ENCODE data around the gene ZSCAN10.
"Not testable (repeated sequence)": the region's sequence is repeated elsewhere in the genome, so short reads cannot be mapped to it uniquely, and the experiment has no call there.

The ZSCAN10 gene

GRCh38 chr16:3059041-3059722, 39.9 kb downstream of the ZSCAN10 start:
- DNase-seq = peak; percentile 76

GRCh38 chr16:3058139-3059030, 40.7 kb downstream of the ZSCAN10 start:
- DNase-seq = no peak

- DNase-seq = no peak
Observed at GRCh38 chr16:3057181-3058138, 41.6 kb downstream of the ZSCAN10 start.

- no peak for DNase-seq
Observed at GRCh38 chr16:3056336-3057180, 42.5 kb downstream of the ZSCAN10 start.

GRCh38 chr16:3055734-3056115, 43.4 kb downstream of the ZSCAN10 start:
- not testable (repeated sequence) for DNase-seq

- DNase-seq = no peak
Observed at GRCh38 chr16:3054965-3055733, 43.9 kb downstream of the ZSCAN10 start.

- not testable (repeated sequence) for DNase-seq
Observed at GRCh38 chr16:3053330-3053710, 45.8 kb downstream of the ZSCAN10 start.

- not testable (repeated sequence) for DNase-seq
Observed at GRCh38 chr16:3052571-3053329, 46.3 kb downstream of the ZSCAN10 start.

- no peak for DNase-seq
Observed at GRCh38 chr16:3051494-3051893, 47.6 kb downstream of the ZSCAN10 start.

GRCh38 chr16:3051009-3051408, 48.1 kb downstream of the ZSCAN10 start:
- DNase-seq = no peak

- DNase-seq = no peak
Observed at GRCh38 chr16:3050487-3050886, 48.6 kb downstream of the ZSCAN10 start.

- DNase-seq = no peak
Observed at GRCh38 chr16:3049921-3050481, 49.1 kb downstream of the ZSCAN10 start.

- DNase-seq = no peak
Observed at GRCh38 chr16:3047387-3047720, 51.7 kb downstream of the ZSCAN10 start.

- no peak for DNase-seq
Observed at GRCh38 chr16:3046641-3047386, 52.3 kb downstream of the ZSCAN10 start.

- peak; percentile 73 for DNase-seq
Observed at GRCh38 chr16:3045758-3046640, 53.1 kb downstream of the ZSCAN10 start, which contains the start of gene MMP25. Gene MMP25 (plus strand): TSS chr16:3046561. CDS start chr16:3046918, 357 bp downstream.

- DNase-seq = no peak
Observed at GRCh38 chr16:3044708-3045107, 54.4 kb downstream of the ZSCAN10 start.

GRCh38 chr16:3042376-3042775, 56.7 kb downstream of the ZSCAN10 start:
- DNase-seq = no peak

GRCh38 chr16:3038896-3039295, 60.2 kb downstream of the ZSCAN10 start:
- DNase-seq = no peak
